HEK293T (cell line): Measurements from ENCODE around the gene FBXO17.

Source experiments
- ARNT ChIP-seq: fragments of 450-650 bp; IDR thresholded peaks from 2 replicates; pipeline ENCODE4 v1.6.1; 2017; ENCODE audit warnings: mild to moderate bottlenecking
- BHLHE40 ChIP-seq: fragments of 450-650 bp; IDR thresholded peaks from 2 replicates; pipeline ENCODE4 v1.6.1; 2016; ENCODE audit warnings: mild to moderate bottlenecking, moderate library complexity, borderline replicate concordance
- SP1 ChIP-seq: fragments of 450-650 bp; IDR thresholded peaks from 2 replicates; pipeline ENCODE4 v1.6.1; 2017
- TARDBP ChIP-seq: fragments of 450-650 bp; IDR thresholded peaks from 2 replicates; pipeline ENCODE4 v1.6.1; 2016

GRCh38 chr19:38912600-38913514 is 62.7 kb downstream of the FBXO17 start:
- TF ChIP-seq BHLHE40 (no peak), SP1 (no peak), ARNT (no peak), TARDBP (no peak)
